GM18498 (cell line): ENCODE data around the gene HDAC3.

Experiments used
- ATAC-seq: cut with Tn5 transposase; IDR thresholded peaks from one replicate; pipeline ENCODE4 v1.9.1; 2021; ENCODE audit warnings: mild to moderate bottlenecking, moderate library complexity; ENCODE audit not compliant: unreplicated experiment

Gene HDAC3

DNA sequence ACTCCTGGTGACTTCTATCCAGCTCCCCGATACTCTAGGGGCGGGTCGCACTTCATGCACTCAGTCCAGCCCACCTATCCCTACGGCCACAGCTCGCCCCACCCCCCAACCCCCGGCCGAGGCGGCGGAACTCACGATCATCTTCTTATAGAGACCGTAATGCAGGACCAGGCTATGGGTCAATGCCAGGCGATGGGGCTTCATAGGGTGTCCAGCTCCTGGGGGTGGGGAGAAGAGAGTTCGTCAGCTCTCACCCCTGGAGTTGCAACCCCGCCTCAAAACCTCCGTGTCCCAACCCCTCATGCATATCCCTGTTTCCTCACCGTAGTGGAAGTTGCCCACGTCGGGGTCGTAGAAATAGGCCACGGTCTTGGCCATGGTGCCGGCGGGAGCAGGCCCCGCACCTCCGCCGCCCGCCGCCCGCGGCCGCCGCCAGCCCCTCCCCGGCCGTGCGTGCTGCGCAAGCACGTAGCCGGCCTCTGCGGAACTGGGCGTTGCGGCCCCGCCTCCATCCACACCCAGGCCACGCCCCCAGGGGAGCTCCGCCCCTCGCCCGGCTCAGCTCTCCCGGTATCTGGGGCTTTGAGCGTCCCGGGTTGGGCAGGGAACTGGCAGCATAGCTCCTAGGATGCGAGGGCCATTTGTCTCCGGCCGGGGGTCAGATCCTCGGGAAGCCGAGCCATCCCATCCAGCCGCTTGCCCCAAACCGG is at the start of gene HDAC3, which contains the start of gene RELL2:
Gene HDAC3, minus strand, starts transcription at position 437 of the 710 bp plus-strand sequence. Its CDS starts 59 bp downstream, at position 378.
Gene RELL2, plus strand, starts transcription at position 585 of the 710 bp plus-strand sequence. CDS start 1,229 bp downstream, outside the sequence.
- peak; percentile 78 for ATAC-seq

DNA sequence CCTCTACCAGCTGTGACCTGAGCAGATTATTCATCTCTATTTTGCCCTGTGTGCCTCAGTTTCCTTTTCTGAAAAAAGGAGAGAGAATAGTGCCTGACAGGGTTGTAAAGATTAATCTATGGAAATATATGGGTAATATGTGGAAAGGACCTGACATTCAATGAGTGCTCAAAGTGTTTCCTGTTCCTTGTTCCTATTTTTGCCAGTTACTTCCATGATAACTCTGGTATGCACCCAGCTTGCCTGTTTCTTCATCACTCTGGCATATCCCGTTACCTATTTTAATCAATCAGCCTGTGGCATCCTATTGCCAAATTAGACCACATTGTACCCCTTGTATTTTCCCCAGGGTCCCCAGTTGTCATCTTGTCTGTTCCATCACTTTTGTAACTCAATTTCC is 48.9 kb upstream of the HDAC3 start:
- ATAC-seq = no peak

DNA sequence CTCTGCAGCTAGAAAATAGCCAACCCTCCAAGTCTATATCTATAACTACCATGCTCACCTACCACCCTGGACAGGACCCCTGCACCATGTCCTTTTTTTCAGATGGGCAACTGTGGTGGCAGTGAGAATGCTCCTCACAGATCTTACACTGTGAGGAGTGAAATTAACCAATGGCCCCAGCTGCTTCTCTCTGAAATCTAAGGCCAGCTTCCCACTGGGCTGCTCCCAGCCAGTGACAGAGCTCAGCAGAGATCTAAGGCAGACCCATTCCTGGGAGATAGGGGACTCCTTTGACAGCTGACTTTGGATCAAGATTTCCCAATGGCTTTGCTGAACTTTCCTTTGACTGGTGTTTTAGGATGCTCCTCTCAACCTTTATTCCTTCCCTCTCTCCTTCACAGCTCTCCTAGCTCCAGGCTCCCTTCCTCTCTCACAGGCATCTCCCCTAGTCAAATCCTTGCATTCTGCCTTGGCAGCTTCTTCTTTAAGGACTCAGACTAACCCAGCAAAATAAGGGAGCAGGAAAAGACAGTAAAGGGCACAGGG is 47.0 kb upstream of the HDAC3 start:
- ATAC-seq = no peak

DNA sequence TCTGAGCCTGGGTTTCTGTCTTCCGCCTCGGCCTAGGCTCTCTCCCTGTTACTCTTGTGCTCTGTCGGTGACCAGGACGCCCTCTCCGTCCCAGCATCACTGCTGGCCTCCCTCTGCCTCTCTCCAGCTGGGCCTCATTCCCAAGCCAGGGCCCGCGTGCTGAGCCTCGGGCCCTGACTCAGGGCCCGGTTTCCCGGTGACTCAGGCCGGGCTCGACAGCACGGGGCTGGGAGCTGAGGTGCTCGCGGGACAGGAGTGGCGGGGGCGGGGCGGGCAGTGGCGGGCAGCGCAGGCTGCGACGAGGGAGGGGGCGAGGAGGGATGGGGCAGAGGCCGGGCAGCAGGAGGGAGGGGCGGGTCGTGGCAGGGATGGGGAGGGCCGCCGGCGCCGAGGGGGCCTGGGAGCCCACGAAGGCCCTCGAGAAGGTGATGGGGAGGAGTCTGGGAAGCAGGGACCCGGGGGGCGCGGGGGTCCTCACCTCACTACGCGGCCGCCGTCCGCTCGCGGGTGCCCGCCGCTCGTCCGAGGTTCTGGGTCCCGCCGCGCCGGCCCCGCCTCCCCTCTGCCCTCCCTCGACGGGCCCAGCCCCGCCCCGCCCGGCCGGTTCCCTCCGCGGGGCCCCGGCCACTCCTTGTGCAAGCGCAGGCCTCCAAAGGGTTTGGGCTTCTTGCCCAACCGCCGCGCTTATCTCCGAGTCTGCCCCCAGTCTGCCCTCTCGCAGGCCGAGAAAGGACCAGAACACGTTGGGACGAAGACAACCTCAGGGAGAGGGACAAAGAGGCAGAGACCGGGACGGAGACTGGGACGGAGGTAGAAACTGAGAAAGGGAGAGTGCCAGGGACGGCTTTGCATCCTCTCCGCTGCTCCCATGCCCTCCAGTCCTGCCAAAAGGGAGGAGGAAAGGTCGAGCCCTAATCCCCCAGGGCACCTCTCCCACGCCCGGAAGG is 45.3 kb upstream of the HDAC3 start, which contains the start of gene ARAP3:
Gene ARAP3, minus strand, starts transcription at position 536 of the 947 bp plus-strand sequence. CDS start 1,744 bp downstream, outside the sequence.
- ATAC-seq = peak; percentile 62

DNA sequence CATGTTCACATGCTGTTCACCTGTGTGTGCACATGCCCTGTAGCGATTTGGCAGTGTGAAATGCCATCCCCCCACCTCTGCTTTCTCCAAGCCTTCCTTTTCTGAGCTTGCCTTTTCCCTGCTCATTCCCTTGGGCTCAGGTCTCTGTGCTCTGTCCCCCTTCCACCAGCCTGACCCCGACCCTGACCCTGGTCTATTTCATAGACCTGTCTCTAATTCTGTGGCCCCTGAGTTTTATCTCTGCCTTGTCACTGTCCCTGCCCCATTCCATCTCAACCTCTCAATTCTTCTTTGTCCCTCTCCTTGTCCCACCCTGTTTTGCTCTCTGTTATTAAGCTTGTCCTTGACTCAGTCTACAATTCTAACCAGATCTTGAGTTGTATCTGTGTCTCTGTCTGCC is 44.6 kb upstream of the HDAC3 start:
- ATAC-seq = no peak

DNA sequence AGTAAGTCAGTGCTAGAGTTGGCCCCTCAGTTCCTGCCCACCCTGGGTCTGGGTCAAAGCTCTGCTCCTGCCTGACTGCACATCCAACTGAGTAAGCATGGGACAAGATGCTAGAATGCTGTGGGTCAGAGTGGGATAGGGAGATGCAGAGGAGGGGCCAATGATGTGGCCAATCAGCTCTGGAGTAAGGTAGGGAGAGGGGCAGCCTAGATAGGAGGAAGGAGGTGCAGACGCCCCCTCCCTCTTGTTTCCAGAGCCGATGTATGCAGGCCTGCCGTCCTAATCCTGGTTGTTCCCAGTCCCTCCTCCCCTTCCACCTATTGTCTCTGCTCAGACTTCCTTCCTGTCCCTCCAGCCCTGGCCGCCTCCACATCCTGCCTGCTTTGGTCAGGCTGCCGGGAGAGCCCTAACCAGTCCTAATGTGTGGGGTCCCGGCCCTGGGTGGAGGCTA is 44.1 kb upstream of the HDAC3 start:
- ATAC-seq = no peak

DNA sequence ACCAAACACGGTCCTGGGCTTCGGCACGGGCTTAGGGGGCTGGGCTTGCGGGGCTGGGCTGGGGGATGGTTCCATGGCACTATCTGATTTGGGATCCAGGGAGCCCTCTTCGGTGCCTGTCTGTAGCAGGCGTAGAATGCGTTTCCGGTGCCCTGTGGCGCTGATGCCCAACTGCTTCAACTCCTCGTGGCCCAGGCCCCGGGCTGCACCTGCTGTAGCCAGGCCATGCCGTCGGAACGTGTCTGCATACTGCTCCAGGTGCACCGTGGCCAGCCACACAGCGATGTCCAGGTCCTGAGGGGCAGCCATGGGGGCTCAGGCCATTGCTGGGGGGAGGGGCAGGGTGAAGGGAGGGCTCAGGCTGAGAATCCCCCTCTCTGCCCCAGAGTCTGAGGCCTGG is 43.5 kb upstream of the HDAC3 start:
- no peak for ATAC-seq

DNA sequence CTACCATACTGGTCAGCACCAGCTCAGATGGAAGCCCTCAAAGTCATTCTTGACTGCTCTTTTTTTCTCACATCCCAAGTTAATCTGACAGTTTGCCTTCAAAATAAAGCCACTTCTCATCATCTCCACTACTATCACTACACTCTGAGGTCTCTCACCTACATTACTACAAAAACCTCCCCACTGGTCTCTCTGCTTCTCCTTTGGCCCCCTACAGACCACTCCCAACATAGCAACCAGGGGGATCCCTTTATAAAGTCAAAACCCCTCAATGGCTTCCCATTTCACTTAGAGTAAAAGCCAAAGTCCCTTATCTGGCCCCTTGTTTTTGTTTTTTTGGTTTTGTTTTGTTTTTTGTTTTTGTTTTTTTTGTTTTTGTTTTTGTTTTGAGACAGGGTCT is 40.8 kb upstream of the HDAC3 start:
- no peak for ATAC-seq

DNA sequence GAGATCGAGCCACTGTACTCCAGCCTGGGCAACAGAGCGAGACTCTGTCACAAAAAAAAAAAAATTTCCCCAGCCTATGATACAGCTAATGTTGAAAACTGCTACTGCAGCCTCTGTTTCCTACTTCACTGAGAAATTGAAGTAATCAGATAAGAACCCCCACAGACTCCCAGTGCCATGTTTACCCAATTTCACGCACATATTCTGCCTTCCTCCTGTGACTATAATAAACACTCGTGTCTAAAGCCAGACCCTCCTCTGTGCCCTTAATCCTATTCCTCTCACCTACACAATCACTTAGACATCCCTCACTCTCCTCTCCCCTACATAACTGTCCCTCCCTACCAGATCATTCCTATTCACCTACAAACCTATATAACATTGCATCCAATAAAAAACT is 39.0 kb upstream of the HDAC3 start:
- no peak for ATAC-seq

DNA sequence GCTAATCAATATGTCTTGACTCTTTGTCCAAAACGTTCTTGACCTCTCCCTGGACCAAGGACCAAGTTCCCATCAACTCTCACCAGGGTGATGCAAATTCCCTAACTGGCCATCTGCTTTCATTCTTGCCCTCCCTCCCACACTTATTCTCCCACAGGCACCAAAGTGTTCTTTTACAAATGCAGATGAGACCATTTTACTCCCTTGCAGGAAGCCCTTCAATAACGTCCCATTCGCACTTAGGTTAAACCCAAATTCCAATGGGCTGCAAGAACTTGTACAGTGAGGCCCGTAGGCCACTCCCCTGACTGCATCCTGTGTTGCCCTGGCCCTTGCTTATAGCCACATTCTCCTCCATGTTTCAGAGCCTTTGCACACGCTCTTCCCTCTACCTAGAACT is 38.1 kb upstream of the HDAC3 start:
- no peak for ATAC-seq

DNA sequence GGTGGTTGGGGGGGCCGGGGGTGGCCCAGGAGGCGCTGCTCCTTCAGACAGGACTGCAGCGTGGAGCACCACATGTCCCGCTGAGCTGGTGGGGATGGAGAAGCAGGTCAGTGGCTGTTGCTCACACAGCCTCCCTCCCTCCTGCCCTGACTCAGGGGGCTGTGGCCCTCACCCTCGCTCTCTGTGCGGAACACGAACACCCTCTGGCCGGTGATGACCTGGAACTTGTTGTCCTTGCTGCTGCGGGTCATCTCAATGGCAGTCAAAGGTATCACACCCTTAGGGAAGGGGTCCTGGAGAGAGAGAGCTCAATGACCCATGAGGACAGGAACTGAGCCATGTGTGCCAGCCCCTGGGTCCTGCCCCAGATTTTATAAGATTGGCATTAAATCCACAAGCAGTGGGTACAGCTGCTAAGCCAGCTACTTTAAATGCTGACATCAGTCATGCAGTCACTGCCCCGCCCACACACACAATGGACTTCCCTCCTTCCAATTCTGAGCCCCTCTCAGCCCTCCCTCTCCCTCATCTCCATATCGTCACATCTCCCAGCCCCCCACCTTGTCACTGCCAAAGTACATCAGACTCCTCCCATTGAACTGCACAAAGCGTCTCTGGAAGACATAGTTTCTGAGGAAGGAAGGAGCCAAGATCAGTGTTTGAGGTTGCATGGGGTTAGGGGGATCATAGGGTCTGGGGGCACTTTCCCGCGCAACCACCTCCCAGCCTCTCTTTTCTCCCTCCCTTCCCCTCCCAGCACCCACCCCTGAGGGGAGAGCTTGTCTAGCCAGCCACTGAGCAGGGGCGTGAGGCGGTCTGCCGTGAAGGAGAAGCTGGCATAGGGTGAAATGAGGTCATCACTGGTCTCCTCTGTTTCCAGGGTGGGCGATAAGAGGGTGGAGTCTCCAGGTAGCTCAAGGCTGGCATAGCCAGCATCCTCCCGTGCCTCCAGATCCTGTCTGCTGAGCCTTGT is 36.5 kb upstream of the HDAC3 start:
- ATAC-seq = no peak

DNA sequence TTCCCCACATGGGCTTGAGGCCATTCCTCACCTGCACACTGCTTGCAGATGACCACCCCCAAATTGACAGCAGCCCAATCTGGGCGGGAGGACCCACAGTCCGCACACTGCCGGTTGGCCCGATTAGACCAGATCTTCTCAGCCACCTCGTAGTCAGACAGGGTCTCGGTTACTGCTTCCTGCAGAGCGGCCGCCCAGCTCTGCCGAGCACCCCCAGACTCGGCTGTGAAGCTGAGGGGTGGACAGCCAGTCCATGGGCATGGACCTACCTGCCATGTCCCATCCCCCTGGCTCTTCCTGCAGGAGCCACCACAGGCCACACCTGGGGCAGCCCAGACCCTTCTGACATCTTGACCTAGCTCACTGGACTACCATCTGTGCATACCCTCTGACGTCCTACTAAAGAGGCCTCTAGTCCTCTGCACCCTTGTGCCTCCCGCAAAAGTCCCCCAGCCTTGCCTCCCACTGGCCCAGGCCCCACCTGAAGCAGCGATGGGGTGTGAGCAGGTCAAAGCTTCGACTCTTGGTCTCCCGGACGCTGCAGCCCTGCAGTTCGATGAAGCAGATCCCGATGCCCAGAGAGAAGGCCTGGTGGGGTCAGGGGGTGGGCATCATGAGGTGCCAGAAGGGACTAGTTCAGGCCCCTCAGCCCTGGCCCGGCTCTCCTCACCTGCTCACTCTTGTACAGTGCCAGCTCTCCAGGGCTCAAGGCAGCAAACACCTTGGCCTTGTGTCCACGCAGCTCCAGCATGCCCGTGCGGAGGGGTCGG is 35.6 kb upstream of the HDAC3 start:
- no peak for ATAC-seq

DNA sequence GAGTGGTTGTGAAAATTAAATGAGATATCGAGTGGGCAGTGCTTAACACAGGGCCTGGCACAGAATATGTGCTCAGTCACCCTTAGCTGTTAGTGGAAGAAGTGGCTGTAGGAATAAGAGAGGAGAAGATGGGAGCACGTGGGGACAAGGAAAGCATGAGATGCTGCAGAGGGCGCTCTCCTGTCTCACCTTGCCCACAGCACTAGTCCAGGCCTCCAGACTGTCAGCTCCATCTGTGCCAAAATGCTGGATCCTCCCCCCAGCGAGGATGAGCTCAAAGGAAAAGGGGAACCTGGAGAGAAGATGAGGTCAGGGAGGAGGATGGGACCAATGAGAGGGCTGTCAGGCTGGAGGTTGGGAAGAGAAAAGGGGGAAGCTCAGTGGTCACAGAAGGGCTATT is 32.9 kb upstream of the HDAC3 start:
- ATAC-seq = no peak

DNA sequence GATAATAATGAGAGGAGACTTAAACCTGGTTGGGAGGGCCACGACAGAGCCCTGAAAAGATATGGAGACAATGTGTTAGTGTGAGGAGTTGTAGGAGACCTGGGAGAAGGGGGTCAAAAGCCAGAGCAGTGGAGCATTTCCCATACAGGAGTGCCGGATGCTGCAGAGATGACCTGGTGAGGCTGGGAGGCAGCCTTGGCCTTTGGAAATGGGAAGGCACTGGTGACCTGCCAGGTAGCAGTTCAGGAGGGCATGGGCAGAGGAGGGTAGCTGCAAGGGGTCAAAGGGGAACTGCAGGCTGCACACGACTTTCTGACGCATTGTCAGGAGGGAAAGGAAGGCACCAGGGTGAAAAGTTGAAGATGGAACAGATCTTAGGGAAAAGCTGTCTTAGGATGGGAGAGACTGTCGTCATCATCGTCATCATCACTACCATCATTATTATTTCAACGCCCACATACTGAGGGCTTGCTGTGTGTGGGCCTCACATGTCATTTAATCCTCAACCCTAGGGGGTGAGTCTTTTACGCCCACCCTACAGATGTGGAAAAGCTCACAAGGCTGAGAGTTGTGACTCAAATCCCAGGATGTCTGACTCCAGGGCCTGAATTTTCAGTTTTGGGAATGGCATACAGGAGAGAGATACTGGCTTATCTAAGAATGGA is 32.1 kb upstream of the HDAC3 start:
- ATAC-seq = no peak

DNA sequence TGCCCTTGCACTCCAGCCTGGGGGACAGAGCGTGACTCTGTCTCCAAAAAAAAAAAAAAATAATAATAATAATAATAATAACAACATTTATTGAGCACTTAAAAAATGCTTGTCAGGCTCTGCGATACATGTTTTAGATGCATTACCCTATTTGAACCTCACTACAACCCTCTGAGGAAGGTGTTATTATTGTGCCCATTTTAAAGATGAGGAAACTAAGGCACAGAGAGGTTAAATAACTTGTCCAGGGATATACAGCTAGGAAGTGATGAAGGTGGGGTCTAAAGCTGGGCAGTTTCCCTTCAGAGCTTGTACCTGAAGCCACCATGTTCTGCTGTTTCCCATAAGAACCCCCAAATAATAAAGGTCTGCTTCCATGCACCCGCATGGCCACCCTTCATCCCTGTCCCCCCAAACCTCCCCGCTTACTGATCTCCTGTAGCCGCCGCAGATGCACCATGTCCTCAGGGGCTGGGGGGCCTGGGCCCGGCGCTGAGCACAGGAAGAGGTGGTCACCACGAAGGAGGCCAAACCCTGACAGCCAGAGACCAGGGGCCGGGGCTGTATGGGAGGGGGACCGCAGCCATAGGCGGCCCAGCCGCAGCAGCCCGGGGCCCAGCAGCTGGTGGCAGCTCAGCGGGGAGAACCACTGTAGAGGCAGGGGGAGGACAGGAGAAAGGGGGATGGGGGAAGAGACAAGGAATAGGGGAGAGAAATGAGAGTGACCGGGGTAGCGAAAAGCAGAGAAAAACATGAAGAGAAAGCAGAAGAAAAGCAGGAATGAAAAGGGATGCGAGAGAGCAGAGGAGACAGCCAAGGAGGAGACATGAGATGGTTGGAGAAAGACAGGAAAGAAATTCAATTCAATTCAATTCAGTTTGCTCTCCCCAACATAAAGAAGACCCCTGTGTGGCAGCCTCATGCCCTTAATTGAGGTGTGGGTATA is 29.6 kb upstream of the HDAC3 start:
- ATAC-seq = no peak

DNA sequence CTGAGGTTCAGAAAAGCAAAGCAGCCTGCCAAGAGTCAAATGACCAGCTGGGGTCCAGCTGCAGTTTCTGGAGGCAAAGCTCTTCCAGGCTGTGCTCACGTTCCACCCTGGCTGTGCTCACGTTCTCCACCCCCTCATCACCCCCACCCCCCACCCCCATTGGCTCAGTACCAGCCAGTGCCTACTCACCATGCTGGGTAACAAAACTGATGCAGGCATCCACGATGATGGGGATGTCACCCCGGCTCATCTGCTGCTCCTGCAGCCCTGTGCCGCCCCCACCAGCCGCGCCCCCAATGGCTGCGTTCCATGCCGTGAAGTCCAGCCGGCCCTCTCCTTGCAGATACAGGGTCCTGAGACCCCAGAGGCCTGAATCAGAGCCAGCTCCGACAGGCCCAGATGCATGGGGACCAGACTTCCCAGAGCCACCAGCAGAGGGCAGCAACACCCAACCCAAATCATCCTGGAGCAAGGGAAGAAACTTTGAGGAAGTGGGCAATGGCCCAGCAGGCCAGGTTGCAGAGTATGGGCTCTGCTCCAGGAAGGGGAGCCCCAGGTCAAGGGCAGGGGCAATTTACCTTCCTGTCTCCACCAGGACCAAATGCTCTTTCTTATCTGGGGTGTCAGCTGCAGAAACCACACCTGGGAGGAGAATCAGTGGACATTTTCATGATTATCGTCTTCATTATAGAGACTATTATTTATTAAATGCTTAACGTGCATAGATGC is 28.2 kb upstream of the HDAC3 start:
- ATAC-seq = peak; percentile 97

DNA sequence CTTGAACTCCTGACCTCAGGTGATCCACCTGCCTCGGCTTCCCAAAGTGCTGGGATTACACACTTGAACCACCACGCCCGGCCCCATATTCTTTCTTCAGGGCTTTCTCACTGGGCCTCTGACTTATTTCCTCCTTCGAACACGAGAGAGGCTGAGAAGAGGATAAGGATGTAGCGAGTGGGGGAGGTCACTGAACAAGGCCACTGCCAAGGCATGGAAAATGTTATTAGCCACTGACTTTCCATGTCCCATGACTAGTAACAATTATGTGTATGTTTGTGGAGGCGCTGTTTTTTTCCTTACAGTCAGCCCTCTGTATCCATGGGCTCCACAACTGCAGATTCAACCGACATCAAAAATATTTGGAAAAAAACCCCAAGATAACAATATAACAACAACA is 26.9 kb upstream of the HDAC3 start:
- ATAC-seq = no peak
